Endothelial cell of umbilical vein (primary cell): ENCODE measurements around the gene LRRC61.
"Not testable (repeated sequence)": the region's sequence is repeated elsewhere in the genome, so short reads cannot be mapped to it uniquely, and the experiment has no call there.

ENCODE experiments used
- POLR2AphosphoS5 ChIP-seq: IDR thresholded peaks from 2 replicates; pipeline ENCODE4 v1.6.1; 2012; ENCODE audit warnings: low read depth, mild to moderate bottlenecking, control low read depth, low read length, moderate library complexity; ENCODE audit not compliant: insufficient read depth
- TF ChIP-seq, protein P1 (sequence below), 2 donors: IDR thresholded peaks; 1 replicate in 1 of 2; 2 replicates in 1 of 2; pipeline ENCODE4 v1.5.1; 2011; ENCODE audit warnings: low read length in 2 of 2, mild to moderate bottlenecking in 2 of 2, moderate library complexity in 2 of 2, control low read depth in 1 of 2, inconsistent platforms in 1 of 2, low read depth in 1 of 2; ENCODE audit not compliant: insufficient read depth in 1 of 2; ENCODE audit errors: extremely low read depth in 1 of 2

DNA sequence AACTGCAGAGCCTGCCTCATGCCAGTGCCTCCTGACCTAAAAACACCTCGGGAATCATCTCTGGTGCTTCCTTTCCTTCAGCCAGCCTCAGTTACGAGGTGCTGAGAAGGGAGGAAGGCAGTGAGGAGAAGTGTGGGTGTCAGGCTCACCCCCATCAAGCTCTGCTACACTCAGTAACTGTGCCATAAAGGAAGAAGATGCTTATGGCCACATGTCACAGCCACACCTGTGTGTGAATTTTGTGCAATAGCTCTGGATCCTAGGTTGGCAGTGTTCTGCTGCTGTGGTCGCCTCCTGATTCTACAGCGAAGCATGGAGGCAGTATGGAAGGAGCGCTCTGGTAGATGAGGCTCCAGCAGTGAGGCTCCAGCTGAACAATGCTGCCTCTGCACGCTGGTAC lies 34.3 kb upstream of the LRRC61 start:
- TF ChIP-seq, protein P1, sequence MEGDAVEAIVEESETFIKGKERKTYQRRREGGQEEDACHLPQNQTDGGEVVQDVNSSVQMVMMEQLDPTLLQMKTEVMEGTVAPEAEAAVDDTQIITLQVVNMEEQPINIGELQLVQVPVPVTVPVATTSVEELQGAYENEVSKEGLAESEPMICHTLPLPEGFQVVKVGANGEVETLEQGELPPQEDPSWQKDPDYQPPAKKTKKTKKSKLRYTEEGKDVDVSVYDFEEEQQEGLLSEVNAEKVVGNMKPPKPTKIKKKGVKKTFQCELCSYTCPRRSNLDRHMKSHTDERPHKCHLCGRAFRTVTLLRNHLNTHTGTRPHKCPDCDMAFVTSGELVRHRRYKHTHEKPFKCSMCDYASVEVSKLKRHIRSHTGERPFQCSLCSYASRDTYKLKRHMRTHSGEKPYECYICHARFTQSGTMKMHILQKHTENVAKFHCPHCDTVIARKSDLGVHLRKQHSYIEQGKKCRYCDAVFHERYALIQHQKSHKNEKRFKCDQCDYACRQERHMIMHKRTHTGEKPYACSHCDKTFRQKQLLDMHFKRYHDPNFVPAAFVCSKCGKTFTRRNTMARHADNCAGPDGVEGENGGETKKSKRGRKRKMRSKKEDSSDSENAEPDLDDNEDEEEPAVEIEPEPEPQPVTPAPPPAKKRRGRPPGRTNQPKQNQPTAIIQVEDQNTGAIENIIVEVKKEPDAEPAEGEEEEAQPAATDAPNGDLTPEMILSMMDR (IDR thresholded peaks at IDR 0.05; ENCODE audit: extremely low read depth in 1 of 2, insufficient read depth in 1 of 2, low read depth in 1 of 2, low read length in 2 of 2): not testable (repeated sequence)
- TF ChIP-seq POLR2AphosphoS5: not testable (repeated sequence)
